ENCODE measurements around the gene WDR74.
"Not testable (repeated sequence)": the region's sequence is repeated elsewhere in the genome, so short reads cannot be mapped to it uniquely, and the experiment has no call there.

WDR74 gene

DNA sequence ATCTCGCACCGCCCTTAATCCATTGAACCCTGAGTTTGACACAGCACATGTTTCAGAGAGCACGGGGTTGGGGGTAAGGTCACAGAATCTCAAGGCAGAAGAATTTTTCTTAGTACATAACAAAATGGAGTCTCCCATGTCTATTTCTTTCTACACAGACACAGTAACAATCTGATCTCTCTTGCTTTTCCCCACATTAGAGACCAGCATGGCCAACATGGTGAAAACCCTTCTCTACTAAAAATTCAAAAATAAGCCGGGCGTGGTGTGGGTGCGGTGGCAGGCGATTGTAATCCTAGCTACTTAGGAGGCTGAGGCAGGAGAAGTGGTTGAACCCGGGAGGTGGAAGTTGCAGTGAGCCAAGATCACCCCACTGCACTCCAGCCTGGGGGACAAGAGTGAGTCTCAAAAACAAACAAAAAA, 19.9 kb upstream of the WDR74 start:
- not testable (repeated sequence) for DNase-seq

- no peak for DNase-seq
These were observed 18.8 kb upstream of the WDR74 start for GRCh38 chr11:62858201-62858600.

DNA sequence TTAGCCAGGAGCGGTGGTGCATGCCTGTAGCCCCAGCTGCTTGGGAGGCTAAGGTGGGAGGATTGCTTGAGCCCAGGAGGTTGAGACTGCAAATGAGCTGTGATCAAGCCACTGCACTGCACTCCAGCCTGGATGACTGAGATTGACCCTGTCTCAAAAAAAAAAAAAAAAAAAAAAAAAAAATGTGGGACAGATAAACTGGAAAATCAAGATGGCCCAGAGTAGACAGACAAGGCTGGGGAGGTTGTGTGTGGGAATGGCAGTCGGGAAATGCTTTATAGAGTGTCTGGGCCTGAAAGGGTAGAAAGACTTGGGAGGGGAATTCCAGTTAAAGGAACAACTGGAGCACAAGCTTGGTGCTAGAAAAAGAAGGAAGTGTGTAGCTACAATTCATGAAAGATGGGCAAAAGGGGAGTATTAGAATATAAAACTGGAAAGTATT, 18.2 kb upstream of the WDR74 start:
- no peak for DNase-seq

DNA sequence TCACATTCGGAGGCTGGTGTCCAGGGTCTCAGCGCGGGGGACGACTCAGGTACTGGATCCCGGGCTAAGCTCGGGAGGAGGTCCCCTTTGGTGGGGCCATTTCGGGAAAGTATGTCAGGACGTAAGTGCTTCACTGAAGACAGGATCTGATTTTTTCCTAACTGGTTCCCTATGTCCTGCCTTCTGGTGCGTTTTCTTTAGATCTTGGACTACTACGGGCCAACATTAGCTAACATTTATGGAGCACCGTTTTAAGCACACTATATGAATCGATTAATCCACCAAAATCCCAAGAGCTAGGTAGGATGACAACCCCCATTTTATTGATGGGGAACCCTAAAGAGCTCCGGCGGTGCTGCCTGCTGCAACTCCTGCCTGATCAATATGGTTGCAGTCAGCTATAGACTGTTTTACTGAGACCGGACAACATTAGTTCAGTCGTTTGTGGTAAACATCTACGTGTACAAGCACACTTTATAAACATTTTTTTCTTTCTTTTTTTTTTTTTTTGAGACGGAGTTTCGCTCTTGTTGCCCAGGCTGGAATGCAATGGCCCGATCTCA, 17.0 kb upstream of the WDR74 start:
- DNase-seq, result no peak

DNA sequence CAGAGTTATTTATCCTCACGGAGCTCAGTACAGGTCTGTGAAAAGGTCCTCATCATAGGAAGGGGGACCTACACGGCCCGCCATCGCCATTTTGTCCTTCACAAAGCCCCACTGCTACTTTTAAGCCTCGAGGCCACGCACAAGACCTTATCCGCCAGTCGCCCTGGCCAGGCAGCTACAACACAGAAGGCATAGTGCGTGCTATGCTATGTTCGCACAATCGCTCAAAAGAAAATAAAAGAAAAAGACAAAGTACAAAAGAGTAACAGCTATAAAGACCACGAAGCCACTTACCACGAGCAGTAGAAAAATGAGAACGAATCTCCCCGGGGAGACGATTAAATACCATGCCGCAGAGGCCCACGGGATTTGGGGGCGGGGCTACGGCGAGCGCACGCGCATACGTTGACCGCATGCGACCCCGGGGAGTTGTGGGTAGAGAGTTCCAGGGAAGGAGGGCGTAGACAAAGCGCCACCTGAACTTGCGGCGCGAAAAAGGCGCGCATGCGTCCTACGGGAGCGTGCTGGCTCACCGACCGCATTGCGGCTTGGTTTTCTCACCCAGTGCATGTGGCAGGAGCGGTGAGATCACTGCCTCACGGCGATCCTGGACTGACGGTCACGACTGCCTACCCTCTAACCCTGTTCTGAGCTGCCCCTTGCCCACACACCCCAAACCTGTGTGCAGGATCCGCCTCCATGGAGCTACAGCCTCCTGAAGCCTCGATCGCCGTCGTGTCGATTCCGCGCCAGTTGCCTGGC, 16.4 kb upstream of the WDR74 start:
- peak; percentile 94 for DNase-seq

DNA sequence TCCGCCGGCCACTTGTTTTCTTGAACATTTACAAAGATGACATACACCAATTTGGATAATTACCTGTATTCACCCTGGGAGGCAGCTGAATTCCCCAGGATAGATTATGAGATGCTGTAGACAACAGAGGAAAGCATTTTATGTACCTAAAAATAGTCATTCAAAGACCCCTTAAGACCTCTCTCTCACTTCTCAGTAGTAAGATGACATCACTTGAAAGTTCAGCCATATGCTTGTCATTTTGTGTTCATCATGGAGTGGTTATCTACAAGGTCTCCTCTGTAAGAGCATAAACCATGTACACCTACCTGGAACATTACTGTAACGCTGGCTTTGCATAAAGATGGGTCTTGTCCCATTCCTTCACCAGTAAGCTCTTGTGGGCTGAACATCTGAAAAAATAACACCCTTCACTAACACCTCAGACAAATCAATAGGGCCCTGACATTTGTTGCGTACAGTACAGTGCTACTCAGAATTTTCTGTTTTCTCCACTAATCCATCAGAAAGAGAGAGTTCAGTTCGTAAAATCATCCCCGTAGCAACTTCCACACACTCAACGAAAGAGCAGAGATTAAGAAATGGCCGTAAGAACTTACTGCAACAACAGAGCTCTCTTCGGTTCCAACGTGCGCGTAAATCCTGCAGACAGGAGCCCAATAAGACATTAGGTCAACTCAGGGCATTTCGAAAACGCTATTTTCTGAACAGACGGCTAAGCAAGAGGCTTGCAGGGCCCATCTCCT, 15.6 kb upstream of the WDR74 start:
- DNase-seq, result no peak

DNA sequence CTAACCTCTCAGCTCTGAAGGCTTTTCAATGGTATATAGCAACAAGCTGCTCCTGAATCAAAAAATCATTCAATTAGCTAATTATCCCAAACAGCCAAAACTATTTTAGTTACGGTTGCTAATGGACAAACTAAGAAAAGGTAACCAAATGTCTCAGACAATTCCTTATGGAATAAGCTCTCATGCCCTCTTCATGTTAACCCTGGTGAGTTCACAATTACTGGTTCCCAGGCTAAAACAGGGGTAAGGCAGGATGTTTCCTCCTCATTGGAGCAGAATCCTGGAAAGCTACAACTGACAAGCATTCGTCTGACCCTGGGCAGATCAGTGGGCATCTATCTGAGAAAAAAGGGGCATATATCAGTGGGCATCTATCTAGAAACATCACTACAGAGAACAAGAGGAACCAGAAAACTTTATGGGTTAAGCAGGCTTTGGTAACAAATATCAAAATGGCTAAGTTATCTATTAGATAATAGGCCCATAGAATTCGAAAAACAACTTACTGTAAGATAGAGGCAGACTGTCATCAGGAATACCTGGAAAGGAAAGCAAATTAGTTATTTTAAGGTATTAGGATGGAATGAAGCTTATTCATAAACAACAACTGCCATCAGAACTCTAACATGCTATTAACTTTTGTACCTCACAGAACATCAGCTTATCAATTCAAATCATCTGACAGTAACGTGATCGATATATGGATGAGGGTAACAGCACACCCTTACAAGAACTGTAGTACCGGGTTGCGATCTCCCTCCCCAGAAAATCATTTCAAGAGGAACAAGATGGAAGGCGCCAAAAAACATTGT, 14.8 kb upstream of the WDR74 start:
- DNase-seq, result no peak

- DNase-seq, result no peak
These were observed 14.0 kb upstream of the WDR74 start for GRCh38 chr11:62853279-62853965.

DNA sequence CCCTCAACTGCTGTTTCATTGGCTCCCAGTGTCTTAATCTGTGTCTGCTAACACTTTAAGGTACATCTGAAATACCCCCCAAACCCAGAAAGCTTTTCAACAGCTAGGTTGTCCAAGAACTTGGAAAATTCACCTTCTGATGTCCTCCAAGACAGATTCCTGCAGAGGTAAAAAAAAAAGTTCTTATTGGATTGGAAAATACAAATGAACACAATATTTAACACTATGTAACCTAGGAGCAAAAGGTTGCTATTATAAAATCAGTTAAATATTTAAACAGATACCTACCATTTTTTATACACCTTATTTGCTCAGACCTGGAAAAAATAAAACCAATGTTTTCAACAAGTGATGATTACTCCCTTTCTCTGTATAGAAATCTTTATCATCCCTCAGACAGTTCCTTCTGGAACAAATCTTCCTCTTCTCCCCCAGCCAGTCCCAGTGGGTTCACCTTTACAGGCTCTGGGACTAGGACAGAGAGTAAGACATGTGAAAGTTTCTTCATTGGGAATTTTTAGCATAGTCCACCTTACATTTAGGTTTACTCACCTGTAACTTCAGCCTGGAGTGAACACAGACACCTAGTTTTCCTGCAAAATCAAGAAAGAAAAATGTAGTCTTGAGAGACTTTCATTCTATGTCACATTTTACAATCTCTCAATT, 13.3 kb upstream of the WDR74 start:
- no peak for DNase-seq

DNA sequence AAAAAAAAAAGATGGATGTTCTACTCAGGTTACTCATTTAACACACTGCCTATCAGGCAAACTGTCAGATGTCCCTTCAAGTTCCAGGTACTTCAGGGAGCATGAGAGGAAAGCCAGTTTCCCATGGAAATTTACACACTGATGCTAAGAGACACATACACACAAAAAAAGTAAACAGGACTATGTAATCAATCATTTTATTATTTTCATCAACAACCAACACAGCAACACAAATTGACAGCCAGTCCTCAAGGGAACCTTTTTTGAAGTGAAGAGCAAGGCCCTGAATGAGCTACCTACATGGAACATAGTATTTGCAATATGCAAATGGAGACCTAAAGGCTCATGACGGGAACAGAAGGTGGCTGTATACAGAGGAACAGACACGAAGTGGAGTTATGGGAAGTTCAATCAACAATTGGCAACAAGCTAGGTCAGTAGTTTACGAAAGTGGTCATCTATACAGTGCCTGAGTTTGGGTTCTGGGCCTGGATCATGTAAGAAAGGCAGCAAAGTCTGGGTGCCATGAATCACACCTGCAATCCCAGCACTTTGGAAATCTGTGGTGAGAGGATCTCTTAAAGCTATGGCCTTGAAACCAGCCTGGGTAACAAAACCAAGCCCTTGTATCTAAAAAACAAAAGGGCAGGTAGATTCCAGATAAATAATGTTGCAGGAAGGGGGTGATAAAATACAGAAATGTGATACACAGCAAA, 12.6 kb upstream of the WDR74 start:
- no peak for DNase-seq

DNA sequence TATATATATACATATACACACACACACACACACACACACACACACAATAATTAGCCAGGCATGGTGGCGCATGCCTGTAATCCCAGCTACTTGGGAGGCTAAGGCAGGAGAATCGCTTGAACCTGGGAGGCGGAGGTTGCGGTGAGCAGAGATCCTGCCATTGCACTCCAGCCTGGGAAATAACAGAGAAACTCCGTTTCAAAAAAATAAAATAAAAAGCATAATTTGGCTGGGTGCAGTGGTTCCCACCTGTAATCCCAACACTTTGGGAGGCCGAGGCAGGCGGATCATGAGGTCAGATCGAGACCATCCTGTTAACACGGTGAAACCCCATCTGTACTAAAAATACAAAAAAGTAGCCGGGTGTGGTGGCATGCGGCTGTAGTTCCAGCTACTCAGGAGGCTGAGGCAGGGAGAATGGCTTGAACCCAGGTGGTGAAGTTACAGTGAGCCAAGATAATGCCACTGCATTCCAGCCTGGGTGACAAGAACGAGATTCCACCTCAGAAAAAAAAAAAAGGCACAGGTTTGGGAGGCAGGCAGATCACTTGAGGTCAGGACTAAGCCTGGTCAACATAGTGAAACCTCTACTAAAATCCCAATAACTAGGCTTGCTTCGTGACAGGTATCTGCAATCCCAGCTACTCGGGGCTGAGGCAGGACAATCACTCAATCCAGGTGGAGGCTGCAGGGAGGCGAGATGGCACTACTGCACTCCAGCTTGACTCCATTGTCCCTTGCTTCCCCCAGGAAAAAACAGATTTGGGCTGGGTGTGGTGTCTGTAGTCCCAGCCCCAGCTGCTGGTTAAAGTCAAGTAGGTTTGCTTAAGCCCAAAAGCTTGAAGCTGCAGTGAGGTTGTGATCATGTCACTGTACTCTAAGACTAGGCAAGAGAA, 11.8 kb upstream of the WDR74 start:
- no peak for DNase-seq

- DNase-seq, result no peak
These were observed 8.5 kb upstream of the WDR74 start for GRCh38 chr11:62847767-62848314.

DNA sequence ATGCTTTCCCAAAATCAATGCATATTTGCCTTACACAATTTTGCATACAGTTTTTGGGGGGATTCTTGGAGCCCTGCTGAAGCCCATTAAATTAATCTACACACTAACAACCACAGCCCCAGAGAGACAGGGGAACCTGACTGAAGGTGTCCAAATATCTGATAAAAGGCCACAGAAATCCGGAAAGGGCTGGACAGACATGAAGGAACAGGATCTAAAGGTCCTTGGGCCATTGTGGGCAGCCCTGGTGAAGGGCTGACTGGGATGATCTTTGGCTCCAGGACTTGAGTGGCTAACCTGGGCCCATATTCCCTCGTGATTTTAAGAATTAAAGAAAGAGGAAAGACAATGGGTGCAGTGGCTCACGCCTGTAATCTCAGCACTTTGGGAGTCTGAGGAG, 6.8 kb upstream of the WDR74 start:
- DNase-seq, result no peak

GRCh38 chr11:62844154-62844553, 4.8 kb upstream of the WDR74 start:
- DNase-seq, result no peak

DNA sequence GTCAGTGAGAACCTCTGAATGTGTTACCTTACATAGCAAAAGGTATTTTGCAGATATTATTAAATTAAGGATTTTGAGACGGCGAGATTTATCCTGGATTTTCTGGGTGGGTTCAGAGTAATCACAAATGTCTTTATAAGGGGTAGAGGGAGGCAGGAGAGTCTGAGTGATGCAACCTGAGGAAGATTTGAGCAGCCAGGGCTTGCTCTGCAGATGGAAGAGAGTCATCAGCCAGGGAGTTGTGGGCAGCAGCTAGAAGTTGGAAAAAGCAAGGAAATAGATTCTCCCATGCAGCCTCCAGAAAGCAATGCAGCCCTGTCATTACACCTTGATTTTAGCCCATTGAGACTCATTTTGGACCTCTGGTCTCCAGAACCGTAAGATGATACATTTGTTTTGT, 4.1 kb upstream of the WDR74 start:
- no peak for DNase-seq

DNA sequence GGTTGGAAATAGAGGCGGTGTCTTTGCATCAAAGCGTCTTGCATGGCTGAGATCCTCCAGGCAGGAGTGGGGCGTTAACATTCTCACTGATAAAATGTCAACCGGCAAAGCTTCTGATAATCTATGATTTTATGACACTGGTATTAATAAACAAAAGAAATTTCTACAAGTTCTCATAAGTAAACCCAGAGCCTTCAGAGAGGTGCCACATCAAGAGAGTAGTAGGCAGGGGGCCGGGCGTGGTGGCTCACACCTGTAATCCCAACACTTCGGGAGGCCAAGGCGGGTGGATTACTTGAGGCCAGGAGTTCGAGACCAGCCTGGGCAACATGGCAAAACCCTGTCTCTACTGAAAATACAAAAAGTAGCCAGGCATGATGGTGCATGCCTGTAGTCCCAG, 3.5 kb upstream of the WDR74 start:
- DNase-seq, result not testable (repeated sequence)

DNA sequence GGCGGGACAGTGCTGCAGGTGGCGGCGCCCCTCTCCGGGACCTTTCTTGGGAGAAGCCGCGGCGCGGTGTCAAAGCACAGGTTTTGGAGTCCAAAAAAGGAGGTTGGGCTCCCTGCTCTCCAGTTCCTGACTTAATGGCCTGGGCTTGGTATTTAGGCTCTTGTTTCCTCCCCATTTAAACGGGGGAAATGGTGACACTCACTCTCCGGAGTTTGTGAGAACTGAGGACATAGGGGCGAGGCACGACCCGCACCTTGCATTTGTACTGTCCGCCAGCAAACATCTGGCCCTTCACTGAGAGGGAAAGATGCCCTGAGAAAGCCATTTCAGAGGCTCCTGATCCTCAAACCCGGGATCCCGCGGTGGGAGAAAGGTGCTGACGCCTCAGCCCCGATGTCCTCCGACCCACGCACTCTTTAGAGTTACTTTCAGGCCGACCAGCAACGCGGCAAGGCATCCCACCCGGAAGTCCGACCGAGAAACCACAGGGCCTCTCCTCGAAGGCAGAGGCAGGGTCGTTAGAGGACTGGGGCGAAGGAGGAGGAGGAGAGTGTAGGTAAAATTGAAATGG, 2.9 kb upstream of the WDR74 start:
- no peak for DNase-seq

DNA sequence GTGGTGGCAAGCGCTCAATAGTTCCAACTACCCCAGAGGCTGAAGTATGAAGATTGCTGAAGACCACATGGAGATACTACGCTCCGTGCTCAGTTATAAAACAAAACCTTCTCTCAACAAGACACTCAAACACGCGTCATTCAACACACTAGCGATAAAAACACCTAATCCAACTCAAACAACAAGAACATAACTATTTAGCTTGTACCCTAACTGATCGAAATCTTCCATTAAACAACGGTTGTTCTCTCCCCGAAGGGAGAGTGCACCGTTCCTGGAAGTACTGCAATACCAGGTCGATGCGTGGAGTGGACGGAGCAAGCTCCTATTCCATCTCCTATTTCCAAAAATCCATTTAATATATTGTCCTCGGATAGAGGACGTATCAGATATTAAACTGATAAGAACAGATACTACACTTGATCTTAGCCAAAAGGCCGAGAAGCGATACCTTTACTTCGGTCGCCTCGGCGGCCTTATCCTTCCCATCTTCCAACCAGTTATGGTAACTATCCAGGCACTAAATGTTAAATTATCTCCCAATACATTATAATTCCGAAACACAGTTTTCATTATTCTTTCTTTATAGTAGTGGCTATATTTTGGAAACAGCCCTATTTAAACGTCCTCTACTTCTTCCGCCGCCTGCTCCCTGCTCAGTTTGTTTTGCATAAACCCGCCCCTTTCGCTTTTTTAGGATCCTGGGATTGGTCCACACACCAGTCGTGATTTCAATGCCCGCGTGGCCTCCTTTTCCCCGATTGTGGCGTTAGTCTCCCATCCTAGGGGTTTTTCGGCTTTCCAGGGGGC, 2.2 kb upstream of the WDR74 start:
- DNase-seq, result peak; percentile 77

Measured in NCI-H2107 (cell line).